Measurements from ENCODE around the gene ZBTB25.

- TF ChIP-seq RAD21 (IDR thresholded peaks at IDR 0.05; ENCODE audit: low read depth), result no peak
- no peak for TF ChIP-seq POLR2A (IDR thresholded peaks at IDR 0.05; ENCODE audit: borderline replicate concordance, extremely low read depth, insufficient read depth, insufficient read length)
- TF ChIP-seq CTCF (IDR thresholded peaks at IDR 0.05 in 2 of 3, conservative IDR thresholded peaks at IDR 0.05 in 1 of 3; ENCODE audit: borderline replicate concordance in 1 of 3, insufficient read depth in 1 of 3, low read depth in 2 of 3, low read length in 2 of 3), result no peak
- no peak for TF ChIP-seq EZH2 (IDR thresholded peaks at IDR 0.05)
- no peak for TF ChIP-seq JUND (IDR thresholded peaks at IDR 0.05)
Measured at GRCh38 chr14:64444984-64445845, 58.4 kb downstream of the ZBTB25 start.

Measured in HCT116 (cell line).